HepG2 (cell line): Measurements from ENCODE around the gene LIPC. TPM values are rescaled to one million over a fixed set of nuclear protein-coding genes. Genes with fewer than 3 reads are reported as not detected.

Experiments
- CCDC6 ChIP-seq: sonication (generic); formaldehyde crosslinking; IDR thresholded peaks from 2 replicates; pipeline ENCODE4 v1.8.1; 2022; ENCODE audit warnings: mild to moderate bottlenecking, missing genetic modification reagents, moderate library complexity
- HNF4G ChIP-seq, 2 experiments: sonication (generic) in 1 of 2; formaldehyde crosslinking in 1 of 2; IDR thresholded peaks; 2 replicates each; pipeline versions ENCODE4 v1.4.0 to v1.6.1; 2011 to 2020; ENCODE audit warnings: borderline replicate concordance in 2 of 2, low read depth in 2 of 2, mild to moderate bottlenecking in 2 of 2, low read length in 1 of 2, missing genetic modification reagents in 1 of 2, moderate library complexity in 1 of 2
- NBN ChIP-seq: fragments of 450-650 bp; conservative IDR thresholded peaks from 2 replicates; pipeline ENCODE4 v1.6.1; 2017
- PAWR ChIP-seq: sonication (generic); formaldehyde crosslinking; IDR thresholded peaks from 2 replicates; pipeline ENCODE4 v1.4.0; 2020; ENCODE audit warnings: missing genetic modification reagents, mild to moderate bottlenecking, borderline replicate concordance
- ZFP90 ChIP-seq: sonication (generic); formaldehyde crosslinking; IDR thresholded peaks from 2 replicates; pipeline ENCODE4 v1.8.0; 2022; ENCODE audit warnings: missing genetic modification reagents, mild to moderate bottlenecking, inconsistent platforms, borderline replicate concordance
- ZNF18 ChIP-seq: sonication (generic); formaldehyde crosslinking; IDR thresholded peaks from 2 replicates; pipeline ENCODE4 v1.8.0; 2022; ENCODE audit warnings: mild to moderate bottlenecking, missing genetic modification reagents; ENCODE audit not compliant: insufficient replicate concordance
- ZNF281 ChIP-seq: sonication (generic); formaldehyde crosslinking; IDR thresholded peaks from 2 replicates; pipeline ENCODE4 v1.4.0; 2020; ENCODE audit warnings: missing genetic modification reagents, borderline replicate concordance
- ZNF609 ChIP-seq: sonication (generic); formaldehyde crosslinking; IDR thresholded peaks from 2 replicates; pipeline ENCODE4 v1.4.0; 2020; ENCODE audit warnings: mild to moderate bottlenecking, missing genetic modification reagents, borderline replicate concordance
- ZNF646 ChIP-seq: sonication (generic); formaldehyde crosslinking; IDR thresholded peaks from 2 replicates; pipeline ENCODE4 v1.9.0; 2021; ENCODE audit warnings: mild to moderate bottlenecking, missing genetic modification reagents
- polyA plus RNA-seq, 8 experiments: library from polyadenylated mRNA; depleted of rRNA in 3 of 8; stranded (reverse) in 7 of 8; unstranded in 1 of 8; fragments of >200 nt; fragmentation: Illumina TruSeq in 4 of 8; extraction: Trizol in 4 of 8; gene quantifications; 2 replicates each; pipeline versions ENCODE4 v1.2.1 to v1.2.3, GENCODE V29; 2011 to 2016; ENCODE audit warnings: low read depth in 4 of 8, missing spikeins in 1 of 8, mixed read lengths in 1 of 8; ENCODE audit not compliant: insufficient read depth in 1 of 8
- total RNA-seq, 5 experiments: library from RNA; depleted of rRNA; stranded (reverse); fragments of >200 nt; fragmentation: Illumina TruSeq; extraction: Trizol; gene quantifications; 2 replicates each; pipeline ENCODE4 v1.2.3, GENCODE V29; 2016; ENCODE audit warnings: low read depth in 1 of 5

LIPC gene
- total and polyA plus RNA-seq, 2 of the 13 experiments (the other 11 are each of a cell fraction or from before 2014, with no cell fraction given) = 26.0 to 38.0 TPM

- no peak for TF ChIP-seq ZNF609 (CRISPR knock-in tag)
- TF ChIP-seq CCDC6 = no peak
- no peak for TF ChIP-seq ZNF281 (CRISPR knock-in tag)
- no peak; the same call in 1 of the 2 replicates for TF ChIP-seq ZNF646
- no peak for TF ChIP-seq ZNF18 (CRISPR knock-in tag)
- TF ChIP-seq HNF4G (IDR thresholded peaks at IDR 0.05; ENCODE audit: borderline replicate concordance, low read depth, low read length) = no peak
- TF ChIP-seq HNF4G (CRISPR knock-in tag; IDR thresholded peaks at IDR 0.05; ENCODE audit: borderline replicate concordance, low read depth) = no peak
- TF ChIP-seq PAWR (CRISPR knock-in tag) = no peak
- no peak for TF ChIP-seq NBN
- no peak for TF ChIP-seq ZFP90 (CRISPR knock-in tag)
Measured at GRCh38 chr15:58551764-58552504, 120.1 kb downstream of the LIPC start (continued).
